Measurements from ENCODE around the gene MCF2L. TPM values are rescaled to one million over a fixed set of nuclear protein-coding genes. Genes with fewer than 3 reads are reported as not detected.

Gene MCF2L
- total RNA-seq, 1 experiment from 2014 or later: not detected

DNA sequence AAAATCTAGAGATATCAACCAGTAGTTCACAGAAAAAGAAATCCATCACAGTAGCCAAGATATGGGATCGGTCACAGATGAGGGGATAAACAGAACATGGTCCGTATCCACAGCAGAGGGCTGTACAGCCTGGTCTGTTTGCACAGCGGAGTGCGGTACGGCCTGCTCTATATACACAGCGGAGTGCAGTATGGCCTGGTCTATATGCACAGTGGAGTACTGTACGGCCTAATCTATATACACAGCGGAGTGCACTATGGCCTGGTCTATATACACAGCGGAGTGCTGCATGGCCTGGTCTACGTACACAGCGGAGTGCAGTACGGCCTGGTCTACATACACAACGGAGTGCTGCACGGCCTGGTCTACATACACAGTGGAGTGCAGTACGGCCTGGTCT, 43.0 kb upstream of the MCF2L start:
- BruUV-seq (replicated peaks): no TSS peak
- H3K27ac Mint-ChIP-seq (ENCODE audit: low read depth, unreplicated experiment): no peak overlapping the region
- TF ChIP-seq, protein P1, sequence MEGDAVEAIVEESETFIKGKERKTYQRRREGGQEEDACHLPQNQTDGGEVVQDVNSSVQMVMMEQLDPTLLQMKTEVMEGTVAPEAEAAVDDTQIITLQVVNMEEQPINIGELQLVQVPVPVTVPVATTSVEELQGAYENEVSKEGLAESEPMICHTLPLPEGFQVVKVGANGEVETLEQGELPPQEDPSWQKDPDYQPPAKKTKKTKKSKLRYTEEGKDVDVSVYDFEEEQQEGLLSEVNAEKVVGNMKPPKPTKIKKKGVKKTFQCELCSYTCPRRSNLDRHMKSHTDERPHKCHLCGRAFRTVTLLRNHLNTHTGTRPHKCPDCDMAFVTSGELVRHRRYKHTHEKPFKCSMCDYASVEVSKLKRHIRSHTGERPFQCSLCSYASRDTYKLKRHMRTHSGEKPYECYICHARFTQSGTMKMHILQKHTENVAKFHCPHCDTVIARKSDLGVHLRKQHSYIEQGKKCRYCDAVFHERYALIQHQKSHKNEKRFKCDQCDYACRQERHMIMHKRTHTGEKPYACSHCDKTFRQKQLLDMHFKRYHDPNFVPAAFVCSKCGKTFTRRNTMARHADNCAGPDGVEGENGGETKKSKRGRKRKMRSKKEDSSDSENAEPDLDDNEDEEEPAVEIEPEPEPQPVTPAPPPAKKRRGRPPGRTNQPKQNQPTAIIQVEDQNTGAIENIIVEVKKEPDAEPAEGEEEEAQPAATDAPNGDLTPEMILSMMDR (IDR thresholded peaks at IDR 0.05; ENCODE audit: unreplicated experiment): no peak
- H3K4me1 Mint-ChIP-seq (ENCODE audit: insufficient read depth, unreplicated experiment): peaks cover 5% of the 10 kb centered on the region
- ChIA-PET CTCF (interaction anchor here (0.6 kb wide), 1 partner anchor 11 kb away, joined by 3 read pairs; no protein-coding TSS in a partner anchor), POLR2A (no interaction called here)
- no peaks in the 10 kb centered on the region for H3K36me3 Mint-ChIP-seq (ENCODE audit: insufficient read depth, unreplicated experiment)
- H3K4me3 Mint-ChIP-seq (ENCODE audit: unreplicated experiment): no peak overlapping the region
- intact Hi-C loops (cut with micrococcal nuclease): no loop called here
- no peaks in the 10 kb centered on the region for H3K9me3 Mint-ChIP-seq (ENCODE audit: unreplicated experiment)
- DNase-seq (ENCODE audit: unreplicated experiment): no peak
- H3K27me3 Mint-ChIP-seq (ENCODE audit: insufficient read depth, unreplicated experiment): peaks cover 30% of the 10 kb centered on the region

DNA sequence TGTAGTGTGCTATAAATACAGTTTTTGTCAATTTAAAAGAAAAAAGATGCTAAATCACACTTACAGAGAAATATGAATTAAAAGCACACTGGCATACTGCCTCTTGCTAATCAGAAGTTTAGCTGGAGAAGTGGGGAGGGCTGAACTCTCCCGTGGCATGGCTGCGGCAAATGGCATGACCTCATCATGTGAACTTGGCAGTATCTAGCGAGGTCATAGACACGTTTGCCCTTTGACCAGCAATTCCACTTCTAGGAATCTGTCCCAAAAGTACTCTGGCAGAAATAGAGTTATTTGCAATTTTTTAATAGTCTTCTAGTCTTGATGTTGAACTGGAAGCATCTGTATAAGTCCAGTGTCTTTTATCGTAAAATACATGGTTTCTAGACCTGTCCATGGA, 42.0 kb upstream of the MCF2L start:
- H3K27me3 Mint-ChIP-seq (ENCODE audit: insufficient read depth, unreplicated experiment): peaks cover 21% of the 10 kb centered on the region
- CTCF ChIA-PET: no interaction called here

GRCh38 chr13:112928020-112928971, 40.7 kb upstream of the MCF2L start:
- Mint-ChIP-seq H3K4me1 (ENCODE audit: insufficient read depth, unreplicated experiment) (peaks cover 5% of the 10 kb centered on the region), H3K27me3 (ENCODE audit: insufficient read depth, unreplicated experiment) (peaks cover 13% of the 10 kb centered on the region), H3K36me3 (ENCODE audit: insufficient read depth, unreplicated experiment) (no peaks in the 10 kb centered on the region), H3K27ac (ENCODE audit: low read depth, unreplicated experiment) (no peak overlapping the region), H3K9me3 (ENCODE audit: unreplicated experiment) (no peaks in the 10 kb centered on the region), H3K4me3 (ENCODE audit: unreplicated experiment) (no peak overlapping the region)
- BruUV-seq (replicated peaks): no TSS peak
- CTCF ChIA-PET: interaction anchor here (1.1 kb wide), 1 partner anchor 9 kb away, joined by 5 read pairs; no protein-coding TSS in a partner anchor
- POLR2A ChIA-PET: no interaction called here
- intact Hi-C loops (cut with micrococcal nuclease): no loop called here
- TF ChIP-seq, protein P1 (IDR thresholded peaks at IDR 0.05; ENCODE audit: unreplicated experiment): no peak
- DNase-seq (ENCODE audit: unreplicated experiment): no peak

More for the DNA sequence above, 42.0 kb upstream of the MCF2L start:
- Mint-ChIP-seq H3K27ac (ENCODE audit: low read depth, unreplicated experiment) (no peak overlapping the region), H3K9me3 (ENCODE audit: unreplicated experiment) (no peaks in the 10 kb centered on the region), H3K36me3 (ENCODE audit: insufficient read depth, unreplicated experiment) (no peaks in the 10 kb centered on the region), H3K4me1 (ENCODE audit: insufficient read depth, unreplicated experiment) (peaks cover 5% of the 10 kb centered on the region), H3K4me3 (ENCODE audit: unreplicated experiment) (no peak overlapping the region)
- no TSS peak for BruUV-seq (replicated peaks)
- POLR2A ChIA-PET: no interaction called here
- no peak for DNase-seq (ENCODE audit: unreplicated experiment)
- TF ChIP-seq, protein P1 (IDR thresholded peaks at IDR 0.05; ENCODE audit: unreplicated experiment): no peak
- intact Hi-C loops (cut with micrococcal nuclease): no loop called here

DNA sequence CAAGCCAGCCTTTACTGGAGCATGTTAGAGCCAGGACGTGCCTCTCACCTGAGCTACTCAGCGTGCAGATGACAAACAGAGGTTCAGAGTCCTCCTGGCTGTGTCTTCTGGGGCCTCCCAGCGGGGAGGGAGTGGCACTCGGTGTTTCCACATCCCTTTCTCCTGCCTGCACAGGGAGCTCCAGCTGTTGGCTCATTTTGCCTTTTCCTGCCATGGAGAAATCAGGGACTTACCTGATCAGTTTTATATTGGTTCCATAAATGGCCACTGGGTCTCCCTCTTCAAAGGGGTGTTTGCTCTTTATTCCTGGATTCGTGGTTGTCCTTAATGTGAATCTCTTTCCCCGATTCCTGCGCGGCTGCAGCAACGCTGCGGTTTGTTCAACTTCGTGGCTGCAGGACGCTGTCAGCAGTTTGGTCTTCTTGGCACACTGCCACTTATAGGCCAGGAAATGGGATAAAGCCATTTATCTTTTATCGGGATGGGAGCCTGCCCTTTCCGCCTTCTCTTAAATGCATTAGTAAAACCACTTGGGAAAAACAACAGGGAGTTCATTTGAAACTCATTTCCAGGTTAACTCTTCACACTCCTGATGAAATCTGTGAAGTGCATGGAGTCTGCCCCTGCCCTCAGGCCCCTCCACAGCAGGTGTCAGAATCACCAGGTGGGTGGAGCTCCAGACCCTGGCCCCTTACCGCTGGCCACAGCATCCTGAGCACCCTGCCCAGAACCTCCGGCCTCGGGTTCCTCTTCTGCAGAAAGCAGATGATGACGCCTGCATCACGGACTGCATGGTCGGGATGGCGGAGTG, 39.8 kb upstream of the MCF2L start:
- TF ChIP-seq, protein P1 (IDR thresholded peaks at IDR 0.05; ENCODE audit: unreplicated experiment): no peak
- H3K4me1 Mint-ChIP-seq (ENCODE audit: insufficient read depth, unreplicated experiment): peaks cover 5% of the 10 kb centered on the region
- no peak overlapping the region for H3K27ac Mint-ChIP-seq (ENCODE audit: low read depth, unreplicated experiment)
- intact Hi-C loops (cut with micrococcal nuclease): no loop called here
- ChIA-PET POLR2A (no interaction called here), CTCF (interaction anchor here (0.5 to 1.2 kb wide), 4 partner anchors 8 to 347 kb away, joined by 3 to 5 read pairs (median 3); no protein-coding TSS in a partner anchor)
- DNase-seq (ENCODE audit: unreplicated experiment): peak; percentile 9
- no TSS peak for BruUV-seq (replicated peaks)
- H3K27me3 Mint-ChIP-seq (ENCODE audit: insufficient read depth, unreplicated experiment): peaks cover 7% of the 10 kb centered on the region
- H3K4me3 Mint-ChIP-seq (ENCODE audit: unreplicated experiment): no peak overlapping the region
- H3K36me3 Mint-ChIP-seq (ENCODE audit: insufficient read depth, unreplicated experiment): no peaks in the 10 kb centered on the region
- H3K9me3 Mint-ChIP-seq (ENCODE audit: unreplicated experiment): no peaks in the 10 kb centered on the region
